Hepatocyte (in vitro differentiated cells): Measurements from ENCODE around the gene EFHD2. TPM values are rescaled to one million over a fixed set of nuclear protein-coding genes. Genes with fewer than 3 reads are reported as not detected.
A peak's percentile ranks its signal among the peaks of the same experiment; 100 is the strongest.

Experiments used
- DNase-seq: peaks from one replicate; pipeline ENCODE4 v3.0.0-alpha.2; 2016; ENCODE audit warnings: low spot score
- H2AFZ ChIP-seq: fragments of 200-600 bp; sonication (generic); 2 replicates; pipeline ENCODE4 v1.6.0; 2016; ENCODE audit warnings: antibody characterized with exemption, mild to moderate bottlenecking
- H3K27ac ChIP-seq: fragments of 200-600 bp; sonication (generic); 2 replicates; pipeline ENCODE4 v1.5.1; 2016; ENCODE audit warnings: mild to moderate bottlenecking
- H3K27me3 ChIP-seq: fragments of 200-600 bp; sonication (generic); 2 replicates; pipeline ENCODE4 v1.6.1; 2016
- H3K36me3 ChIP-seq: fragments of 200-600 bp; sonication (generic); replicated peaks from 2 replicates; pipeline ENCODE4 v1.5.1; 2016; ENCODE audit warnings: low read depth; ENCODE audit not compliant: insufficient read depth
- H3K4me1 ChIP-seq: fragments of 200-600 bp; sonication (generic); 2 replicates; pipeline ENCODE4 v1.5.1; 2016; ENCODE audit warnings: mild to moderate bottlenecking, moderate library complexity; ENCODE audit not compliant: insufficient read depth
- H3K4me2 ChIP-seq: fragments of 200-600 bp; sonication (generic); 2 replicates; pipeline ENCODE4 v1.6.0; 2016
- H3K4me3 ChIP-seq: fragments of 200-600 bp; sonication (generic); 2 replicates; pipeline ENCODE4 v1.5.1; 2016; ENCODE audit warnings: mild to moderate bottlenecking
- H3K79me2 ChIP-seq: fragments of 200-600 bp; sonication (generic); 2 replicates; pipeline ENCODE4 v1.6.0; 2017; ENCODE audit warnings: mild to moderate bottlenecking
- H3K9me2 ChIP-seq: fragments of 200-600 bp; sonication (generic); replicated peaks from 2 replicates; pipeline ENCODE4 v1.6.0; 2017; ENCODE audit warnings: mild to moderate bottlenecking; ENCODE audit not compliant: insufficient read depth
- H3K9me3 ChIP-seq: fragments of 200-600 bp; sonication (generic); 2 replicates; pipeline ENCODE4 v1.5.1; 2016; ENCODE audit warnings: low read depth, mild to moderate bottlenecking
- H4K20me1 ChIP-seq: fragments of 200-600 bp; sonication (generic); 2 replicates; pipeline ENCODE4 v1.6.0; 2016; ENCODE audit warnings: mild to moderate bottlenecking; ENCODE audit not compliant: insufficient read depth, poor library complexity, severe bottlenecking
- EZH2 ChIP-seq: fragments of 200-600 bp; sonication (generic); IDR thresholded peaks from 2 replicates; pipeline ENCODE4 v1.6.1; 2016; ENCODE audit warnings: antibody characterized with exemption, mild to moderate bottlenecking, borderline replicate concordance
- EZH2phosphoT487 ChIP-seq: fragments of 200-600 bp; sonication (generic); IDR thresholded peaks from one replicate; pipeline ENCODE4 v1.6.1; 2018; ENCODE audit warnings: antibody characterized with exemption, mild to moderate bottlenecking, low read depth, moderate library complexity; ENCODE audit not compliant: unreplicated experiment, severe bottlenecking
- WGBS: methylation state at CpG from one replicate; pipeline ENCODE4 v1.1.6; 2016; ENCODE audit warnings: low lambda C conversion rate; ENCODE audit errors: missing lambda C conversion rate; 5-methylcytosine and 5-hydroxymethylcytosine counted together
- polyA plus RNA-seq: library from polyadenylated mRNA; unstranded; fragments of >200 nt; fragmentation: Nextera tagmentation; extraction: Ambion mirVana; gene quantifications from 2 replicates; pipeline ENCODE4 v1.2.1, GENCODE V29; 2016
- total RNA-seq: library from RNA; depleted of rRNA; stranded (reverse); fragments of >200 nt; gene quantifications from 2 replicates; pipeline ENCODE4 v1.2.3, GENCODE V29; 2014
- TF ChIP-seq, protein P1 (sequence below): fragments of 200-600 bp; sonication (generic); IDR thresholded peaks from 2 replicates; pipeline ENCODE4 v1.5.1; 2016; ENCODE audit warnings: antibody characterized with exemption, mild to moderate bottlenecking; ENCODE audit not compliant: poor library complexity

EFHD2 gene
- total and polyA plus RNA-seq, 2 experiments from 2014 or later = 34.4 to 63.7 TPM

GRCh38 chr1:15391366-15391765 is 18.3 kb upstream of the EFHD2 start:
- Histone ChIP-seq H3K36me3 (no peaks in the 10 kb centered on the region), H3K27me3 (peaks cover 6% of the 10 kb centered on the region), H3K4me3 (no peak overlapping the region), H3K4me2 (no peak overlapping the region), H4K20me1 (no peaks in the 10 kb centered on the region), H3K79me2 (no peaks in the 10 kb centered on the region), H3K4me1 (peaks cover 10% of the 10 kb centered on the region), H3K27ac (no peak overlapping the region), H2AFZ (no peak overlapping the region), H3K9me2 (no peaks in the 10 kb centered on the region), H3K9me3 (no peaks in the 10 kb centered on the region)
- TF ChIP-seq, protein P1, sequence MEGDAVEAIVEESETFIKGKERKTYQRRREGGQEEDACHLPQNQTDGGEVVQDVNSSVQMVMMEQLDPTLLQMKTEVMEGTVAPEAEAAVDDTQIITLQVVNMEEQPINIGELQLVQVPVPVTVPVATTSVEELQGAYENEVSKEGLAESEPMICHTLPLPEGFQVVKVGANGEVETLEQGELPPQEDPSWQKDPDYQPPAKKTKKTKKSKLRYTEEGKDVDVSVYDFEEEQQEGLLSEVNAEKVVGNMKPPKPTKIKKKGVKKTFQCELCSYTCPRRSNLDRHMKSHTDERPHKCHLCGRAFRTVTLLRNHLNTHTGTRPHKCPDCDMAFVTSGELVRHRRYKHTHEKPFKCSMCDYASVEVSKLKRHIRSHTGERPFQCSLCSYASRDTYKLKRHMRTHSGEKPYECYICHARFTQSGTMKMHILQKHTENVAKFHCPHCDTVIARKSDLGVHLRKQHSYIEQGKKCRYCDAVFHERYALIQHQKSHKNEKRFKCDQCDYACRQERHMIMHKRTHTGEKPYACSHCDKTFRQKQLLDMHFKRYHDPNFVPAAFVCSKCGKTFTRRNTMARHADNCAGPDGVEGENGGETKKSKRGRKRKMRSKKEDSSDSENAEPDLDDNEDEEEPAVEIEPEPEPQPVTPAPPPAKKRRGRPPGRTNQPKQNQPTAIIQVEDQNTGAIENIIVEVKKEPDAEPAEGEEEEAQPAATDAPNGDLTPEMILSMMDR = no peak
- no peak for TF ChIP-seq EZH2
- no peak for TF ChIP-seq EZH2phosphoT487
- 73% methylated on average over 4 of the region's 4 CpGs for WGBS
- DNase-seq = no peak

GRCh38 chr1:15393475-15394257 is 16.0 kb upstream of the EFHD2 start:
- Histone ChIP-seq H3K27me3 (no peaks in the 10 kb centered on the region), H2AFZ (no peak overlapping the region), H3K79me2 (no peaks in the 10 kb centered on the region), H3K9me2 (no peaks in the 10 kb centered on the region), H3K9me3 (no peaks in the 10 kb centered on the region), H3K4me1 (peaks cover 10% of the 10 kb centered on the region), H4K20me1 (no peaks in the 10 kb centered on the region), H3K4me3 (no peak overlapping the region), H3K4me2 (peak overlapping the region; percentile 3), H3K36me3 (no peaks in the 10 kb centered on the region), H3K27ac (no peak overlapping the region)
- DNase-seq = no peak
- WGBS = 53% methylated on average over 9 of the region's 9 CpGs
- TF ChIP-seq, protein P1 = no peak
- TF ChIP-seq EZH2phosphoT487 (no peak), EZH2 (no peak)

GRCh38 chr1:15394258-15394690 is 15.4 kb upstream of the EFHD2 start:
- H4K20me1 ChIP-seq = no peaks in the 10 kb centered on the region
- H3K9me2 ChIP-seq = no peaks in the 10 kb centered on the region
- no peak overlapping the region for H3K27ac ChIP-seq
- no peak overlapping the region for H3K4me3 ChIP-seq
- DNase-seq = no peak
- H3K4me2 ChIP-seq = peak overlapping the region; percentile 3
- H3K4me1 ChIP-seq = peaks cover 10% of the 10 kb centered on the region
- no peaks in the 10 kb centered on the region for H3K9me3 ChIP-seq
- no peaks in the 10 kb centered on the region for H3K27me3 ChIP-seq
- TF ChIP-seq, protein P1 = no peak
- TF ChIP-seq EZH2phosphoT487 (no peak), EZH2 (no peak)
- H3K79me2 ChIP-seq = no peaks in the 10 kb centered on the region
- H3K36me3 ChIP-seq = no peaks in the 10 kb centered on the region
- no peak overlapping the region for H2AFZ ChIP-seq
- 34% methylated on average over 3 of the region's 3 CpGs for WGBS
